Right atrium auricular region (tissue), 2 donors: ENCODE results near the gene RASGRF1. TPM values are rescaled to one million over a fixed set of nuclear protein-coding genes. Genes with fewer than 3 reads are reported as not detected.

Experiments used
- DNase-seq: peaks from one replicate; pipeline ENCODE4 v3.0.0-alpha.2; 2019; ENCODE audit warnings: low spot score
- H3K27ac ChIP-seq, 2 donors: fragments of 200-600 bp; sonication (generic); 1 replicate in 1 of 2; 2 replicates in 1 of 2; pipeline ENCODE4 v1.5.1; 2016 to 2019
- H3K27me3 ChIP-seq, 2 donors: fragments of 200-600 bp; sonication (generic); one replicate each; pipeline versions ENCODE4 v1.5.1 to v1.6.0; 2017 to 2019
- H3K36me3 ChIP-seq: fragments of 200-600 bp; sonication (generic); one replicate; pipeline ENCODE4 v1.5.1; 2016
- H3K4me1 ChIP-seq, 2 donors: fragments of 200-600 bp; sonication (generic); one replicate each; pipeline versions ENCODE4 v1.5.1 to v1.6.0; 2017 to 2019
- H3K4me3 ChIP-seq, 2 donors: fragments of 200-600 bp; sonication (generic); 1 replicate in 1 of 2; 2 replicates in 1 of 2; pipeline ENCODE4 v1.5.1; 2017 to 2019; ENCODE audit warnings: mild to moderate bottlenecking in 1 of 2, moderate library complexity in 1 of 2
- H3K9me3 ChIP-seq, 2 donors: fragments of 200-600 bp; sonication (generic); one replicate each; pipeline ENCODE4 v1.5.1; 2019
- CTCF ChIP-seq, 2 donors: fragments of 200-600 bp; sonication (generic); IDR thresholded peaks; one replicate each; pipeline ENCODE4 v1.5.1; 2019; ENCODE audit warnings: antibody characterized with exemption in 2 of 2
- total RNA-seq, 2 donors: library from RNA; depleted of rRNA; stranded (reverse); fragments of >200 nt; gene quantifications; one replicate each; pipeline ENCODE4 v1.1.0, GENCODE V29; 2016

Gene RASGRF1
- total RNA-seq, 2 donors from 2014 or later: 1.0 TPM; not detected in 1

GRCh38 chr15:78922527-78922926 lies 168.1 kb downstream of the RASGRF1 start:
- Histone ChIP-seq H3K27me3 (no peaks in the 10 kb centered on the region), H3K36me3 (peaks cover 76% of the 10 kb centered on the region), H3K27ac (no peak overlapping the region), H3K4me3 (no peak overlapping the region), H3K9me3 (no peaks in the 10 kb centered on the region), H3K4me1 (no peaks in the 10 kb centered on the region)
- DNase-seq: no peak
- no peak for TF ChIP-seq CTCF (IDR thresholded peaks at IDR 0.05)

GRCh38 chr15:78921940-78922339 lies 168.6 kb downstream of the RASGRF1 start:
- no peak for DNase-seq
- TF ChIP-seq CTCF (IDR thresholded peaks at IDR 0.05): no peak
- no peak overlapping the region for H3K4me3 ChIP-seq

GRCh38 chr15:78921517-78921916 lies 169.1 kb downstream of the RASGRF1 start:
- H3K27ac ChIP-seq: no peak overlapping the region
- H3K36me3 ChIP-seq: peaks cover 71% of the 10 kb centered on the region
- no peaks in the 10 kb centered on the region for H3K9me3 ChIP-seq
- H3K4me1 ChIP-seq: peaks cover 0 to 6% of the 10 kb centered on the region in 2 donors
- DNase-seq: no peak
- H3K27me3 ChIP-seq: no peaks in the 10 kb centered on the region
- no peak for TF ChIP-seq CTCF (IDR thresholded peaks at IDR 0.05)
- no peak overlapping the region for H3K4me3 ChIP-seq

More at GRCh38 chr15:78921940-78922339, 168.6 kb downstream of the RASGRF1 start:
- H3K36me3 ChIP-seq: peaks cover 75% of the 10 kb centered on the region
- H3K27ac ChIP-seq: no peak overlapping the region
- H3K27me3 ChIP-seq: no peaks in the 10 kb centered on the region
- H3K9me3 ChIP-seq: no peaks in the 10 kb centered on the region
- H3K4me1 ChIP-seq: peaks cover 0 to 2% of the 10 kb centered on the region in 2 donors

- TF ChIP-seq CTCF (IDR thresholded peaks at IDR 0.05): no peak
- H3K4me1 ChIP-seq: peaks cover 0 to 38% of the 10 kb centered on the region in 2 donors
- peak; percentile 18 for DNase-seq
- no peaks in the 10 kb centered on the region for H3K9me3 ChIP-seq
- H3K36me3 ChIP-seq: peaks cover 39% of the 10 kb centered on the region
- no peaks in the 10 kb centered on the region for H3K27me3 ChIP-seq
- no peak overlapping the region for H3K27ac ChIP-seq
- no peak overlapping the region for H3K4me3 ChIP-seq
Measured at GRCh38 chr15:78917888-78918287, 172.7 kb downstream of the RASGRF1 start.

- no peaks in the 10 kb centered on the region for H3K27me3 ChIP-seq
- H3K27ac ChIP-seq: peak overlapping the region; percentile 10 to 14
- DNase-seq: no peak
- no peak for TF ChIP-seq CTCF (IDR thresholded peaks at IDR 0.05)
- peaks cover 27% of the 10 kb centered on the region for H3K36me3 ChIP-seq
- no peaks in the 10 kb centered on the region for H3K9me3 ChIP-seq
- H3K4me3 ChIP-seq: no peak overlapping the region
- H3K4me1 ChIP-seq: peaks cover 0 to 38% of the 10 kb centered on the region in 2 donors
Measured at GRCh38 chr15:78916088-78916487, 174.5 kb downstream of the RASGRF1 start.
